ENCODE results near the gene OR1F1. TPM values are rescaled to one million over a fixed set of nuclear protein-coding genes. Genes with fewer than 3 reads are reported as not detected.
"Not testable (repeated sequence)": the region's sequence is repeated elsewhere in the genome, so short reads cannot be mapped to it uniquely, and the experiment has no call there.

OR1F1 gene
- total RNA-seq, 1 experiment from 2014 or later: not detected

DNA sequence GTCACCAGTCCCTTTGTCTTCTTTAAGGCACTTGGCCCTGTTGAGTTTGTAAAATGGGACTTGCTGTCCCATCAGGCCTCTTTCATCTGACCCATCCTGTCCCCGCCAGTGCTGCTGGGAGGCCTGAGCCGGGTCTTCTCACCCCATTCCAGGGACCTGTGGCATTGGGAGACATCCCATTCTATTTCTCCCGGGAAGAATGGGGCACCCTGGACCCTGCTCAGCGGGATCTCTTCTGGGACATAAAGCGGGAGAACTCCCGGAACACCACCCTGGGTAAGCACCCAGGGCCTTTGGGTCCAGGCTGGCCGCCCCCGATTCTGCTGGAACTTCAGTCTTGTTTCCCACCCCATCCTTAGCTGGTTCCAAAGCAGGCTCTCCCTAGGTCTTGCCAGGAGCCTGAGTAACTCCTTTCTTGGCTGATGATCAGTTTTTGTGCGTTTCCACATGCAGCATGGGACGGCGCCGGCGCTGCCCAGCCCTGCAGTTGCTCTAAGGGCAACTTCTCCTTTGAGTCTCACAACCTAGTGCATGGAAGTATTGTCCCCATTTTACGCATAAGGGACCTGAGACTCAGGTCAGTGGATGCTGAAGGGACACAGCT lies 49.1 kb upstream of the OR1F1 start:
- no CpG with 5 or more reads among the region's 14 CpGs for WGBS (ENCODE audit: extremely low coverage, insufficient read length, low lambda C conversion rate)
- Histone ChIP-seq H3K4me2 (ENCODE audit: insufficient read depth, insufficient read length, low read length) (no peak overlapping the region), H3K27me3 (ENCODE audit: insufficient read depth, low read length) (no peaks in the 10 kb centered on the region), H4K5ac (ENCODE audit: insufficient read length, low read depth, low read length) (no peak overlapping the region), H3K14ac (ENCODE audit: insufficient read depth, low read length) (no peak overlapping the region), H3K27ac (ENCODE audit: insufficient read length, low read depth, low read length) (no peak overlapping the region), H4K8ac (replicated peaks; ENCODE audit: insufficient read length, low read depth, low read length) (no peak overlapping the region), H2AFZ (ENCODE audit: low read length) (no peak overlapping the region), H4K91ac (ENCODE audit: insufficient read length, low read depth, low read length) (no peak overlapping the region), H3K79me2 (ENCODE audit: insufficient read depth, low read length) (peaks cover 4% of the 10 kb centered on the region; the same call in 1 of the 2 replicates), H2BK20ac (ENCODE audit: low read depth, low read length, poor library complexity, severe bottlenecking) (no peak overlapping the region), H3K79me1 (ENCODE audit: insufficient read depth, low read depth, low read length, poor library complexity, severe bottlenecking) (peaks cover under 1% of the 10 kb centered on the region), H4K20me1 (ENCODE audit: control insufficient read depth, insufficient read depth, insufficient read length) (no peaks in the 10 kb centered on the region), H3K4ac (ENCODE audit: low read depth, low read length) (no peak overlapping the region), H2BK15ac (ENCODE audit: low read depth, low read length) (no peak overlapping the region), H3K23me2 (ENCODE audit: insufficient read length, low read depth, low read length, poor library complexity, severe bottlenecking) (peaks cover 8% of the 10 kb centered on the region), H2BK5ac (ENCODE audit: insufficient read length, low read length) (no peak overlapping the region), H3T11ph (ENCODE audit: low read length) (no peak overlapping the region), H3K9me3 (ENCODE audit: control insufficient read depth, low read depth, low read length) (no peaks in the 10 kb centered on the region), H3K4me1 (ENCODE audit: insufficient read depth, low read length) (no peaks in the 10 kb centered on the region), H3K23ac (ENCODE audit: insufficient read length, low read depth, low read length) (no peak overlapping the region), H3K56ac (ENCODE audit: insufficient read length, low read depth, low read length) (no peak overlapping the region), H3K18ac (ENCODE audit: insufficient read length, low read depth, low read length) (no peak overlapping the region), H2AK5ac (ENCODE audit: insufficient read length, low read length) (no peak overlapping the region), H3K9ac (ENCODE audit: extremely low read depth, insufficient read length, low read length) (no peak overlapping the region), H2BK12ac (ENCODE audit: insufficient read length, low read depth, low read length) (no peak overlapping the region), H2BK120ac (ENCODE audit: low read depth, low read length, poor library complexity, severe bottlenecking) (no peak overlapping the region)
- no peak for DNase-seq
- Mint-ChIP-seq H3K27ac (0 out of 7 replicates have a peak overlapping the region, but pooled peaks of 1 of the 3 experiments have one; percentile 33), H3K4me1 (peaks cover 6 to 8% of the 10 kb centered on the region in 2 experiments; a peak in 3 of 4 replicates), H3K36me3 (ENCODE audit: insufficient read depth in 1 of 3, low read depth in 3 of 3) (peaks cover 7 to 20% (median 15%) of the 10 kb centered on the region in 3 experiments; a peak in 5 of 7 replicates), H3K27me3 (ENCODE audit: low read depth) (no peaks in the 10 kb centered on the region), H3K4me3 (peak overlapping the region in 1 of 2 experiments; percentile 54; a peak in 1 of 5 replicates), H3K9me3 (no peaks in the 10 kb centered on the region)
- TF ChIP-seq, protein P1, sequence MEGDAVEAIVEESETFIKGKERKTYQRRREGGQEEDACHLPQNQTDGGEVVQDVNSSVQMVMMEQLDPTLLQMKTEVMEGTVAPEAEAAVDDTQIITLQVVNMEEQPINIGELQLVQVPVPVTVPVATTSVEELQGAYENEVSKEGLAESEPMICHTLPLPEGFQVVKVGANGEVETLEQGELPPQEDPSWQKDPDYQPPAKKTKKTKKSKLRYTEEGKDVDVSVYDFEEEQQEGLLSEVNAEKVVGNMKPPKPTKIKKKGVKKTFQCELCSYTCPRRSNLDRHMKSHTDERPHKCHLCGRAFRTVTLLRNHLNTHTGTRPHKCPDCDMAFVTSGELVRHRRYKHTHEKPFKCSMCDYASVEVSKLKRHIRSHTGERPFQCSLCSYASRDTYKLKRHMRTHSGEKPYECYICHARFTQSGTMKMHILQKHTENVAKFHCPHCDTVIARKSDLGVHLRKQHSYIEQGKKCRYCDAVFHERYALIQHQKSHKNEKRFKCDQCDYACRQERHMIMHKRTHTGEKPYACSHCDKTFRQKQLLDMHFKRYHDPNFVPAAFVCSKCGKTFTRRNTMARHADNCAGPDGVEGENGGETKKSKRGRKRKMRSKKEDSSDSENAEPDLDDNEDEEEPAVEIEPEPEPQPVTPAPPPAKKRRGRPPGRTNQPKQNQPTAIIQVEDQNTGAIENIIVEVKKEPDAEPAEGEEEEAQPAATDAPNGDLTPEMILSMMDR (conservative IDR thresholded peaks at IDR 0.05): no peak

- H3K27ac Mint-ChIP-seq; H4K5ac ChIP-seq (ENCODE audit: insufficient read length, low read depth, low read length); H2BK20ac ChIP-seq (ENCODE audit: low read depth, low read length, poor library complexity, severe bottlenecking); H4K91ac ChIP-seq (ENCODE audit: insufficient read length, low read depth, low read length); DNase-seq; H3K14ac ChIP-seq (ENCODE audit: insufficient read depth, low read length); H3K27me3 Mint-ChIP-seq (ENCODE audit: low read depth); H3K9ac ChIP-seq (ENCODE audit: extremely low read depth, insufficient read length, low read length); H2BK15ac ChIP-seq (ENCODE audit: low read depth, low read length); H2BK120ac ChIP-seq (ENCODE audit: low read depth, low read length, poor library complexity, severe bottlenecking); H3K18ac ChIP-seq (ENCODE audit: insufficient read length, low read depth, low read length); H3K4me1 ChIP-seq (ENCODE audit: insufficient read depth, low read length); H3K4me1 Mint-ChIP-seq; H2AK5ac ChIP-seq (ENCODE audit: insufficient read length, low read length); H3K9me3 Mint-ChIP-seq; H4K20me1 ChIP-seq (ENCODE audit: control insufficient read depth, insufficient read depth, insufficient read length); H3K4me3 Mint-ChIP-seq; H3K23ac ChIP-seq (ENCODE audit: insufficient read length, low read depth, low read length); H2BK12ac ChIP-seq (ENCODE audit: insufficient read length, low read depth, low read length); H3K4me2 ChIP-seq (ENCODE audit: insufficient read depth, insufficient read length, low read length); H3K79me1 ChIP-seq (ENCODE audit: insufficient read depth, low read depth, low read length, poor library complexity, severe bottlenecking); H2AFZ ChIP-seq (ENCODE audit: low read length); H3K23me2 ChIP-seq (ENCODE audit: insufficient read length, low read depth, low read length, poor library complexity, severe bottlenecking); H3K56ac ChIP-seq (ENCODE audit: insufficient read length, low read depth, low read length); H3K9me3 ChIP-seq (ENCODE audit: control insufficient read depth, low read depth, low read length); H3K27me3 ChIP-seq (ENCODE audit: insufficient read depth, low read length); H4K8ac ChIP-seq (replicated peaks; ENCODE audit: insufficient read length, low read depth, low read length); H3K4ac ChIP-seq (ENCODE audit: low read depth, low read length); H3K79me2 ChIP-seq (ENCODE audit: insufficient read depth, low read length); H3K27ac ChIP-seq (ENCODE audit: insufficient read length, low read depth, low read length); H3T11ph ChIP-seq (ENCODE audit: low read length); H2BK5ac ChIP-seq (ENCODE audit: insufficient read length, low read length): not testable (repeated sequence)
- no CpG with 5 or more reads among the region's 9 CpGs for WGBS (ENCODE audit: extremely low coverage, insufficient read length, low lambda C conversion rate)
- H3K36me3 Mint-ChIP-seq (ENCODE audit: insufficient read depth in 1 of 3, low read depth in 3 of 3): peaks cover 7 to 20% (median 15%) of the 10 kb centered on the region in 3 experiments; a peak in 5 of 7 replicates
Observed at GRCh38 chr16:3139561-3139960, 48.4 kb upstream of the OR1F1 start.
